IPS-20b (cell line): ENCODE data around the gene GABBR2.

ENCODE experiments used
- H3K27ac ChIP-seq: one replicate; pipeline ENCODE4 v1.5.1; 2013; ENCODE audit warnings: low read length
- H3K27me3 ChIP-seq: 2 replicates; pipeline ENCODE4 v1.6.1; 2013; ENCODE audit warnings: mild to moderate bottlenecking, low read length, inconsistent platforms; ENCODE audit not compliant: insufficient read depth
- H3K36me3 ChIP-seq: 2 replicates; pipeline ENCODE4 v1.6.1; 2013; ENCODE audit warnings: low read depth, mild to moderate bottlenecking, inconsistent platforms, low read length, moderate library complexity; ENCODE audit not compliant: insufficient read depth
- H3K4me1 ChIP-seq: 2 replicates; pipeline ENCODE4 v1.6.1; 2013; ENCODE audit warnings: mild to moderate bottlenecking, control low read depth, inconsistent platforms, low read length, moderate library complexity; ENCODE audit not compliant: insufficient read depth
- H3K4me3 ChIP-seq: 2 replicates; pipeline ENCODE4 v1.5.1; 2013; ENCODE audit warnings: mild to moderate bottlenecking, low read length, inconsistent platforms
- H3K9ac ChIP-seq: 2 replicates; pipeline ENCODE4 v1.6.1; 2013; ENCODE audit warnings: low read depth, mild to moderate bottlenecking, inconsistent platforms, low read length, moderate library complexity
- H3K9me3 ChIP-seq: 2 replicates; pipeline ENCODE4 v1.6.1; 2013; ENCODE audit warnings: mild to moderate bottlenecking, low read depth, low read length, inconsistent platforms; ENCODE audit not compliant: insufficient read depth

GABBR2 gene

DNA sequence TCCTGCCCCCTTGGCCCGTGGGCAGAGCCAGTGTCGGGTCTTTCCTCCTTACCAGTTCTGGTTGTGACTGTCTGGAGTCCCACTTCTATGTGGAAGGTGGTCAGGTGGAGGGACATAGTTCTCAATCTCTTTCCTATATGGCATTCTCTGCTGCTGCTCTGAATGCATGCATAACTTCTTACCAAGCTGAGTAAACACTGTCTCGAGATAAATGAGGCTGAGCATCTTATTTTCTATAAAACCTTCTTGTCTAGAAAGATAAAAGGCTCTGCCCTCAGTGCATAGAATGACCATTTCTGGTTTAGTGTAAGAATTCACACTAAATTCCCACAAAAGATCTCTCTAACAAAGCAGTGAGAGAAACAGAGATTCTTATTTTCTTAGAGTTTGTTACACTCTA is 347.1 kb downstream of the GABBR2 start:
- H3K9me3 ChIP-seq: peaks cover 22% of the 10 kb centered on the region
- no peaks in the 10 kb centered on the region for H3K27me3 ChIP-seq
- H3K27ac ChIP-seq: no peak overlapping the region
- no peaks in the 10 kb centered on the region for H3K4me1 ChIP-seq
- no peak overlapping the region for H3K4me3 ChIP-seq
- no peaks in the 10 kb centered on the region for H3K36me3 ChIP-seq
- H3K9ac ChIP-seq: no peak overlapping the region

DNA sequence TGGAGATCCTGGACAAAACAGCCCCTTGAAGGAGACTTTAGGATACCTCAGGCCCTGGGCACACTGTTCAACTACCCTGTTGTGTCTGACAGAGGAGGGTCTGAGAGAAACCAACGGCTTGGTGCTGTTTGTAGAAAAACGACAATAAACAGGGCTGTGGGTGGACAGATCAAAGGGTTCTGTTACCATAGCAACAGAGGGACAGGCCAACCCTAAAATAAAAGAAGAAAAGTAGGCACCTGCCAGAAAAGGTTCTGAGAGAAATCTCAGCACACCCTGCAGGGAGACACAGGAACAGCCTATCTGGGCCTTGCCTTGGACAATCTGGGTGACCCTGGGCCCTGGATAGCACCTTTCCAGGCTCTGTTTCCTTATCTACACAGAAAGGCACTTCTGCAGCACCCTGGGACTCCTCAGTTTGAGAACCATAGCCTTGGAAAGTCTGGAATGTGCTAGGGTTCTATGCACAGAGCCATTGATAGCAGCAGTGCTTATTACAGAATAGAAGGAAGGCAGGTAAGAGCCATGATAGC is 348.5 kb downstream of the GABBR2 start:
- Histone ChIP-seq H3K4me1 (no peaks in the 10 kb centered on the region), H3K4me3 (no peak overlapping the region), H3K27me3 (no peaks in the 10 kb centered on the region), H3K36me3 (no peaks in the 10 kb centered on the region), H3K9me3 (peaks cover 8% of the 10 kb centered on the region), H3K27ac (no peak overlapping the region), H3K9ac (no peak overlapping the region)

DNA sequence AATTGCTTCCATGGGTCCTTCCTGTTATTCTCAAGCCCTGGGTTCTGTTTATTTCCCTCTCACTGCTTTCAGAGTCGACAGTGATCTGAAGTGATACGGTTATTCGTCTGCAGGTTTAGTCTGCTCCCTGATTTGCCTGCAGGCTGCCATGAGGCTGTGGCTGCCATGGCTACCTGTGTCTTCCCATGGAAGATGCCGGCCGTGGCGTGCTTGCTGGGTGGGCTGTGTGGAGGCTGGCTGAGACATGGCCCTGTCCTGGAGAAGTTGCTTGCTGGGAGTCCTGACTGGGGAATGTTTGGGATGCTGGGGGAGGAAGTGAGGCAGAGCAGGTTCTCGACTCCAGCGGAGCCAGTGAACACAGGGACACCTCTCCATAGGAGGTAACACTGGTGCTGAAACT is 349.2 kb downstream of the GABBR2 start:
- Histone ChIP-seq H3K4me3 (no peak overlapping the region), H3K9ac (no peak overlapping the region), H3K9me3 (0 out of 2 replicates have a peak, but pooled peaks cover under 1% of the 10 kb centered on the region), H3K27me3 (no peaks in the 10 kb centered on the region), H3K27ac (no peak overlapping the region), H3K4me1 (no peaks in the 10 kb centered on the region), H3K36me3 (no peaks in the 10 kb centered on the region)

- no peaks in the 10 kb centered on the region for H3K9me3 ChIP-seq
- no peaks in the 10 kb centered on the region for H3K27me3 ChIP-seq
- H3K4me1 ChIP-seq: no peaks in the 10 kb centered on the region
- no peak overlapping the region for H3K27ac ChIP-seq
- H3K36me3 ChIP-seq: no peaks in the 10 kb centered on the region
- no peak overlapping the region for H3K4me3 ChIP-seq
- no peak overlapping the region for H3K9ac ChIP-seq
Measured at GRCh38 chr9:98357921-98358535, 350.7 kb downstream of the GABBR2 start.

- Histone ChIP-seq H3K4me3 (no peak overlapping the region), H3K4me1 (no peaks in the 10 kb centered on the region), H3K9me3 (no peaks in the 10 kb centered on the region), H3K36me3 (no peaks in the 10 kb centered on the region), H3K9ac (no peak overlapping the region), H3K27me3 (no peaks in the 10 kb centered on the region), H3K27ac (no peak overlapping the region)
Measured at GRCh38 chr9:98356953-98357690, 351.6 kb downstream of the GABBR2 start.

- H3K4me1 ChIP-seq: no peaks in the 10 kb centered on the region
- no peaks in the 10 kb centered on the region for H3K36me3 ChIP-seq
- no peaks in the 10 kb centered on the region for H3K9me3 ChIP-seq
- H3K27me3 ChIP-seq: no peaks in the 10 kb centered on the region
- no peak overlapping the region for H3K9ac ChIP-seq
- H3K4me3 ChIP-seq: no peak overlapping the region
- H3K27ac ChIP-seq: no peak overlapping the region
Measured at GRCh38 chr9:98356326-98356725, 352.4 kb downstream of the GABBR2 start.

DNA sequence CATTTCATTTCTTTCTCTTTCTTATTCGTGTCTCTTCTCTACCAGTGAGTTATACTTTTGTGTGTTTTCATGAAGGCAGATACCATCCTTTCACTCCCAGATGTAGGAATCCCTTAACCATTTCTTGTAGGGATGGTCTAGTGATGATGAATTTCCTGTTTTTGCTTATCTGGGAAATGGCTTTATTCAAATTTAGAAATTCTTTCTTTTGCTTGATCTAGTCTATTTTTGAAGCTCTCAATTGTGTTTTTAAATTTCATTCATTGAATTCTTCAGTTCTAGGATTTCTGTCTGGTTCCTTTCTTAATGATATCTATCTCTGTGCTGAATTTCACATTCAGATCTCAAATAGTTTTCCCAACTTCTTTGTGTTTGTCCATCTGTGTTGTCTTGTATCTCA is 357.4 kb downstream of the GABBR2 start:
- no peak overlapping the region for H3K4me3 ChIP-seq

DNA sequence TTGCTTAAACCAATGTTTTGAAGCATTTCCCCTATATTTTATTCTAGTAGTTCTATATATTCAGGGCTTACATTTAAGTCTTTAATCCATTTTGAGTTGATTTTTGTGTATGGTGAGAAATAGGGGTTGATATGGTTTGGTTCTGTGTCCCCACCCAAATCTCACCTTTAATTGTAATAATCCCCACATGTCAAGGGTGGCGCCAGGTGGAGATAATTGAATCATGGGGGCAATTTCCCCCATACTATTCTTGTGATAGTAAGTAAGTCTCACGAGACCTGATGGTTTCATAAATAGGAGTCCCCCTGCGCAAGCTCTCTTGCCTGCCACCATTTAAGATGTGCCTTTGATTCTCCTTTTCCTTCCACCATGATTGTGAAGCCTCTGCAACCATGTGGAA is 361.1 kb downstream of the GABBR2 start:
- Histone ChIP-seq H3K27ac (no peak overlapping the region), H3K9ac (no peak overlapping the region), H3K4me3 (no peak overlapping the region), H3K36me3 (no peaks in the 10 kb centered on the region), H3K9me3 (no peaks in the 10 kb centered on the region), H3K27me3 (no peaks in the 10 kb centered on the region), H3K4me1 (no peaks in the 10 kb centered on the region)

More for the DNA sequence above, 357.4 kb downstream of the GABBR2 start:
- Histone ChIP-seq H3K4me1 (no peaks in the 10 kb centered on the region), H3K36me3 (no peaks in the 10 kb centered on the region), H3K9ac (no peak overlapping the region), H3K27ac (no peak overlapping the region), H3K9me3 (no peaks in the 10 kb centered on the region), H3K27me3 (no peaks in the 10 kb centered on the region)

DNA sequence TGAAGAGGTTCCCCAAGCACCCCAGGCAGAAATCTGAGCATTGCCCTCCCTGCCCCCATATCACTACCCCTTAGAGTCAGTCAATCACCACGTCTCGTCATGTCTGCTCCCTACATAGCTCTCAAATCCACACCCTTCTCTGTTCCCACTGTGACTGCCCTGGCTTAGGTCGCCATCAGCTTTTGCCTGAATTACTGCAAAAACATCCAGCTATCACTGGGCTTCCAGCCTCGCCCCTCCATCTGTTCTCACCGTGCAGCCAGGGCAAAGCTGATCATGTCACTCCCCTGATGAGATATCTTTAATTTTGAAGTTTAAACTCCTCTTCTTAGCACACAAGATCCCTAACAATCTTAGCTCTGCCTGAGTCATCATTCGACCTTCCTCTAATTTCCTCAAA is 363.7 kb downstream of the GABBR2 start:
- Histone ChIP-seq H3K9me3 (no peaks in the 10 kb centered on the region), H3K4me3 (no peak overlapping the region), H3K9ac (no peak overlapping the region), H3K36me3 (no peaks in the 10 kb centered on the region), H3K27ac (no peak overlapping the region), H3K27me3 (no peaks in the 10 kb centered on the region), H3K4me1 (no peaks in the 10 kb centered on the region)

- Histone ChIP-seq H3K27ac (no peak overlapping the region), H3K9ac (no peak overlapping the region), H3K4me3 (no peak overlapping the region), H3K36me3 (no peaks in the 10 kb centered on the region), H3K9me3 (no peaks in the 10 kb centered on the region), H3K27me3 (no peaks in the 10 kb centered on the region), H3K4me1 (no peaks in the 10 kb centered on the region)
Measured at GRCh38 chr9:98344581-98344980, 364.2 kb downstream of the GABBR2 start.

- Histone ChIP-seq H3K9me3 (no peaks in the 10 kb centered on the region), H3K4me3 (no peak overlapping the region), H3K27me3 (no peaks in the 10 kb centered on the region), H3K4me1 (no peaks in the 10 kb centered on the region), H3K27ac (no peak overlapping the region), H3K36me3 (no peaks in the 10 kb centered on the region), H3K9ac (no peak overlapping the region)
Measured at GRCh38 chr9:98342820-98343210, 365.9 kb downstream of the GABBR2 start.
